Astrocyte of the spinal cord (primary cell): ENCODE measurements around the gene ODC1.
A peak's percentile ranks its signal among the peaks of the same experiment; 100 is the strongest.

Experiments used
- DNase-seq: peaks from one replicate; pipeline ENCODE4 v3.0.0; 2011; ENCODE audit warnings: low read depth, low spot score
- H3K4me3 ChIP-seq: 2 replicates; pipeline ENCODE4 v1.5.1; 2011; ENCODE audit warnings: low read depth, mild to moderate bottlenecking, low read length, moderate library complexity
- CTCF ChIP-seq: IDR thresholded peaks from 2 replicates; pipeline ENCODE4 v1.5.1; 2012; ENCODE audit warnings: low read depth, mild to moderate bottlenecking, low read length, inconsistent platforms
- in situ Hi-C: cut with HindIII; loops from 2 replicates; pipeline ENCODE4 v1.10.0; 2017; ENCODE audit warnings: low sequenced_read_pairs

ODC1 gene

GRCh38 chr2:10424916-10425505, 23.1 kb downstream of the ODC1 start:
- DNase-seq: no peak
- H3K4me3 ChIP-seq: no peak overlapping the region
- TF ChIP-seq CTCF: no peak
- in situ Hi-C loops: no loop called here

GRCh38 chr2:10424051-10424450, 24.1 kb downstream of the ODC1 start:
- H3K4me3 ChIP-seq: no peak overlapping the region
- in situ Hi-C loops: no loop called here
- peak; percentile 77 for DNase-seq
- no peak for TF ChIP-seq CTCF

- H3K4me3 ChIP-seq: no peak overlapping the region
- DNase-seq: no peak
- in situ Hi-C loops: no loop called here
- no peak for TF ChIP-seq CTCF
These were observed 24.7 kb downstream of the ODC1 start for GRCh38 chr2:10423400-10423774.

GRCh38 chr2:10422732-10423399, 25.3 kb downstream of the ODC1 start:
- H3K4me3 ChIP-seq: no peak overlapping the region
- DNase-seq: no peak
- no peak for TF ChIP-seq CTCF
- in situ Hi-C loops: no loop called here

GRCh38 chr2:10422251-10422650, 25.9 kb downstream of the ODC1 start:
- in situ Hi-C loops: no loop called here
- no peak for TF ChIP-seq CTCF
- H3K4me3 ChIP-seq: no peak overlapping the region
- DNase-seq: no peak

- in situ Hi-C loops: no loop called here
- no peak overlapping the region for H3K4me3 ChIP-seq
- no peak for TF ChIP-seq CTCF
- no peak for DNase-seq
These were observed 28.4 kb downstream of the ODC1 start for GRCh38 chr2:10419553-10420257.
